ENCODE data around the gene GPX4.

GPX4 gene

DNA sequence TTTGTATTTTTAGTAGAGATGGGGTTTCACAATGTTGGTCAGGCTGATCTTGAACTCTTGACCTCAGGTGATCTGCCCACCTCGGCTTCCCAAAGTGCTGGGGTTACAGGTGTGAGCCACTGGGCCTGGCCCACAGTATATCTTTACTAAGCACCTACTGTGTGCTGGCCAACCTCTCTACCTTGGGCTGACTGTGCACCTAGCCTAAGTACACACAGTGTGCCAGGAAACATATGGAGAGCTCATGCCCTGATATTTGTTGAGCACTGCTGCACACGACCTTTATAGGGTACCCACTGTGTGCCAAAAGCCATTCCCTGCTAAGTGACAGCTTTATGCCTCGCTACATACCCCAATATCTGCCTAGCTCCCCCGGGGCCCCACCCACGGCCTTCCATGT, 43.1 kb upstream of the GPX4 start:
- TF ChIP-seq, protein P1, sequence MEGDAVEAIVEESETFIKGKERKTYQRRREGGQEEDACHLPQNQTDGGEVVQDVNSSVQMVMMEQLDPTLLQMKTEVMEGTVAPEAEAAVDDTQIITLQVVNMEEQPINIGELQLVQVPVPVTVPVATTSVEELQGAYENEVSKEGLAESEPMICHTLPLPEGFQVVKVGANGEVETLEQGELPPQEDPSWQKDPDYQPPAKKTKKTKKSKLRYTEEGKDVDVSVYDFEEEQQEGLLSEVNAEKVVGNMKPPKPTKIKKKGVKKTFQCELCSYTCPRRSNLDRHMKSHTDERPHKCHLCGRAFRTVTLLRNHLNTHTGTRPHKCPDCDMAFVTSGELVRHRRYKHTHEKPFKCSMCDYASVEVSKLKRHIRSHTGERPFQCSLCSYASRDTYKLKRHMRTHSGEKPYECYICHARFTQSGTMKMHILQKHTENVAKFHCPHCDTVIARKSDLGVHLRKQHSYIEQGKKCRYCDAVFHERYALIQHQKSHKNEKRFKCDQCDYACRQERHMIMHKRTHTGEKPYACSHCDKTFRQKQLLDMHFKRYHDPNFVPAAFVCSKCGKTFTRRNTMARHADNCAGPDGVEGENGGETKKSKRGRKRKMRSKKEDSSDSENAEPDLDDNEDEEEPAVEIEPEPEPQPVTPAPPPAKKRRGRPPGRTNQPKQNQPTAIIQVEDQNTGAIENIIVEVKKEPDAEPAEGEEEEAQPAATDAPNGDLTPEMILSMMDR (IDR thresholded peaks at IDR 0.05; ENCODE audit: low read depth, low read length): no peak
- no peak for DNase-seq (ENCODE audit: extremely low read depth, low read depth)

DNA sequence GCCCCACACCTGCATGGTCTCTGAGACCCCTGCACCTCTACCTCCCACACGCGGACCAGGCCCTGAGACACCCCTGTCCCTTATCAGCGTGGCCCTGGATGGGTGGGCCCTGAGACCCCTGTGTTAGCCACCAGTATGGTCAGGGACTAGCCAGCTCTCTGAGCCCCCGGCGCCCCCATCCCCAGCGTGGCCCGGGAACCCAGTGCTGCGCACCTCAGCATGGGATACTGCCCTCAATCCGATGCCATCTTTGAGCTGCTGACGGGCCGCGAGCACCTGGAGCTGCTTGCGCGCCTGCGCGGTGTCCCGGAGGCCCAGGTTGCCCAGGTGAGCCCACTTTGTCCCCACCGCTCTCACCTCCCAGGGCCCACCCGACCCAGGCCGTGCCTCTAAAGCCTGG, 41.8 kb upstream of the GPX4 start:
- TF ChIP-seq, protein P1 (IDR thresholded peaks at IDR 0.05; ENCODE audit: low read depth, low read length): no peak
- no peak for DNase-seq (ENCODE audit: extremely low read depth, low read depth)

DNA sequence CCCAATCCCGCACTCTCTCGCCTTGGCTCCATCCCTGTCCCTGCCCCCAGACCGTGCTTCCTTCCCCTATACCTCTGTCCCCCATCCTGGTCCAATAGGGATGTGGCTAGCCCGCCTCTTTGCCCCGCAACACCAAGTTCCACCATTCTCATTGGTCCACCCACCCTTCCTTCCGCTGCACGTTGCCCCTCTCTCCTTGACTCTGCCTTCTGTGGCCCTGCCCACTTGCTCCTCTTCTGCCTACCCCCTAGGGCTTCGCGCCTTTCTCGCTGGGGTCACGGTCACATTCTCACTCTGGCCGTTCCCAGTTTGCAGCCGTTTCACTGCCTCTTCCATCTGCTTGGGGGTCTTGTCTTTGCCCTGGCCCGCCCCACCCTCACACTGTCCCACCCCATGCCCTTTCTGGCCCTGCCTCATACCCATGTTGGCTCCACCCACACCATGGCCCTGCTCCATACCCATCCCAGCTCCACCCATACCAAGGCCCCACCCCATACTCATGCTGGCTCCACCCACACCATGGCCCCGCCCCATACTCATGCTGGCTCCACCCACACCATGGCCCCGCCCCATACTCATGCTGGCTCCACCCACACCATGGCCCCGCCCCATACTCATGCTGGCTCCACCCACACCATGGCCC, 41.3 kb upstream of the GPX4 start:
- no peak for DNase-seq (ENCODE audit: extremely low read depth, low read depth)
- TF ChIP-seq, protein P1 (IDR thresholded peaks at IDR 0.05; ENCODE audit: low read depth, low read length): no peak

DNA sequence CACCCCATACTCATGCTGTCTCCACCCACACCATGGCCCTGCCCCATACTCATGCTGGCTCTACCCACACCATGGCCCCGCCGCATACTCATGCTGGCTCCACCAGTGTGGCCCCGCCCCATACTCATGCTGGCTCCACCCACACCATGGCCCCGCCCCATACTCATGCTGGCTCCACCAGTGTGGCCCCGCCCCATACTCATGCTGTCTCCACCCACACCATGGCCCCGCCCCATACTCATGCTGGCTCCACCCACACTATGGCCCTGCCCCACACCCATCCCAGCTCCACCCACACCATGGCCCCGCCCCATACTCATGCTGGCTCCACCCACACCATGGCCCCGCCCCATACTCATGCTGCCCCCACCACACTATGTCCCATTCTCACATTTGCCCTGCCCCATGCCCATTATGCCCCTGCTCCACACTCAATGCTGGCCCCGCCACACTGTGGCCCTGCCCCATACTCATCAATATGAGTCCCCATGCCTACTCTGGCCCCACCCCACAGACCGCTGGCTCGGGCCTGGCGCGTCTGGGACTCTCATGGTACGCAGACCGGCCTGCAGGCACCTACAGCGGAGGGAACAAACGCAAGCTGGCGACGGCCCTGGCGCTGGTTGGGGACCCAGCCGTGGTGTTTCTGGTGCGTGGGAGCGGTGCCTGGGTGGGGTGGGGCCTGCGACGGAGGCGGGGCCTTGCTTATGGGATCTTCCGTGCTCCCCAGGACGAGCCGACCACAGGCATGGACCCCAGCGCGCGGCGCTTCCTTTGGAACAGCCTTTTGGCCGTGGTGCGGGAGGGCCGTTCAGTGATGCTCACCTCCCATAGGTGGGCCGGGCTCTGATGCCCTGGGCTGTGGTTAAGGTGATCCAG, 40.5 kb upstream of the GPX4 start:
- TF ChIP-seq, protein P1 (IDR thresholded peaks at IDR 0.05; ENCODE audit: low read depth, low read length): no peak
- no peak for DNase-seq (ENCODE audit: extremely low read depth, low read depth)

DNA sequence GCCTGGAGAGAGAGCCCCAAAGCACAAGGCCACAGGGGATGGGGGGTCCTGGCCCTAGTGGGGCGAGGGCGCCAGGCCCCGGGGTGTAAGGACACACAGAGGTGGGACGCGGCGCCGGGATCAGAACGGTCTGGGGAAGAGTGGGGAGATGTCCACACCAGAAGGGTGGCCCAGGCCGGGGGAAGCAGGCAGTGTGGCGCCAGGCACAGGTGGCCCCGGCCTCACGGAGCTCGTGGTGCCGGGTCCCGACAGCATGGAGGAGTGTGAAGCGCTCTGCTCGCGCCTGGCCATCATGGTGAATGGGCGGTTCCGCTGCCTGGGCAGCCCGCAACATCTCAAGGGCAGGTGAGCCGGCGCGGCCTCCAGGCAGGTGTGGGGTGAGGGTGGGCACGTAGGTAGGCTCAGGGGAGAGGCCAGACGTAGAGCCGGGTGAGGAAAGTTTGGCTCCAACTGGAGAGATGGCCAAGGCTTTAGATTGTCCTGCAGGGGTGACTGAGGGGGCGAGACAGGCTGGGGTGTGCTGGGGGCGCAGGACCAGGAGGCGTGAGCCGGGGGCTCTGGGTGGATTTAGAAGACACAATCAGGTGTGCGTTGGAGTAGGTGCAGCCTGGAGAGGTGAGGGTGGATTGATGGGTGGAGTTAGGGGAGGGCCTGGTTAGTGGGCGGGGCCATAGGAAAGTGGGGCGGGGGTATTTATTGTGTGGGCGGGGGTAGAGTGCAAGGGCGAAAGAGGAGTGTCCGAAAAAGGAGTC, 39.7 kb upstream of the GPX4 start:
- DNase-seq (ENCODE audit: extremely low read depth, low read depth): no peak
- TF ChIP-seq, protein P1 (IDR thresholded peaks at IDR 0.05; ENCODE audit: low read depth, low read length): no peak

DNA sequence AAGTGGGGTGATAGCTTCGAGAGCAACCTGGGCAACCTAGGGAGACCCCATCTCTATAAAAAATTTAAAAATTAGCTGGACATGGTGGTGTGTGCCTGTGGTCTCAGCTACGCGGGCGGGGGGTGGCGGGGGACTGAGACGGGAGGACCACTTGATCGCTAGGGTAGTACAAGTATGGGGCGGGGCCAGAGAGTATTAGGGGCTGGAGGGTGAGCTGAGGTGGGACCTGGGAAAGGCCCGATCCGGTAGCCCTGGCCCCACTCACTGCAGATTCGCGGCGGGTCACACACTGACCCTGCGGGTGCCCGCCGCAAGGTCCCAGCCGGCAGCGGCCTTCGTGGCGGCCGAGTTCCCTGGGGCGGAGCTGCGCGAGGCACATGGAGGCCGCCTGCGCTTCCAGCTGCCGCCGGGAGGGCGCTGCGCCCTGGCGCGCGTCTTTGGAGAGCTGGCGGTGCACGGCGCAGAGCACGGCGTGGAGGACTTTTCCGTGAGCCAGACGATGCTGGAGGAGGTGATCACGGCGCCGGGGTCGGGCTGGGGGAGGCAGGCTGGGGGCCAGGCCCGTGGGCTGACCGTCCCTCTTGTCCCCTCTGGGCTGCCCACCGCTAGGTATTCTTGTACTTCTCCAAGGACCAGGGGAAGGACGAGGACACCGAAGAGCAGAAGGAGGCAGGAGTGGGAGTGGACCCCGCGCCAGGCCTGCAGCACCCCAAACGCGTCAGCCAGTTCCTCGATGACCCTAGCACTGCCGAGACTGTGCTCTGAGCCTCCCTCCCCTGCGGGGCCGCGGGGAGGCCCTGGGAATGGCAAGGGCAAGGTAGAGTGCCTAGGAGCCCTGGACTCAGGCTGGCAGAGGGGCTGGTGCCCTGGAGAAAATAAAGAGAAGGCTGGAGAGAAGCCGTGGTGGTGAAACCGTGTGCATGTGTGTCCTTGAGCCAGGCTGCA, 38.9 kb upstream of the GPX4 start:
- TF ChIP-seq, protein P1 (IDR thresholded peaks at IDR 0.05; ENCODE audit: low read depth, low read length): peak; percentile 57
- no peak for DNase-seq (ENCODE audit: extremely low read depth, low read depth)
